Dendritic cell treated with granulocyte-macrophage colony-stimulating factor and Interleukin-4, amounts not matched to agents 40 ng/mL and 50 ng/mL, for 4 days (primary cell): ENCODE results near the gene CRIM1.

Source experiments
- H3K27ac Mint-ChIP-seq: one replicate; pipeline ENCODE4 v1.8.0; 2022; ENCODE audit warnings: mild to moderate bottlenecking, mixed read lengths
- H3K27me3 Mint-ChIP-seq: one replicate; pipeline ENCODE4 v1.8.0; 2022; ENCODE audit warnings: mild to moderate bottlenecking, mixed read lengths
- H3K36me3 Mint-ChIP-seq: one replicate; pipeline ENCODE4 v1.8.0; 2022; ENCODE audit warnings: low read depth, mixed read lengths
- H3K4me1 Mint-ChIP-seq: one replicate; pipeline ENCODE4 v1.8.0; 2022; ENCODE audit warnings: low read depth, mixed read lengths
- H3K4me3 Mint-ChIP-seq: one replicate; pipeline ENCODE4 v1.8.0; 2022; ENCODE audit warnings: mild to moderate bottlenecking, moderate library complexity, mixed read lengths
- H3K9me3 Mint-ChIP-seq: one replicate; pipeline ENCODE4 v1.8.0; 2022; ENCODE audit warnings: mixed read lengths
- intact Hi-C: fragments of 100-400 bp; cut with micrococcal nuclease; formaldehyde crosslinking; loops from one replicate; pipeline ENCODE4 v1.15.0; 2022

The CRIM1 gene

DNA sequence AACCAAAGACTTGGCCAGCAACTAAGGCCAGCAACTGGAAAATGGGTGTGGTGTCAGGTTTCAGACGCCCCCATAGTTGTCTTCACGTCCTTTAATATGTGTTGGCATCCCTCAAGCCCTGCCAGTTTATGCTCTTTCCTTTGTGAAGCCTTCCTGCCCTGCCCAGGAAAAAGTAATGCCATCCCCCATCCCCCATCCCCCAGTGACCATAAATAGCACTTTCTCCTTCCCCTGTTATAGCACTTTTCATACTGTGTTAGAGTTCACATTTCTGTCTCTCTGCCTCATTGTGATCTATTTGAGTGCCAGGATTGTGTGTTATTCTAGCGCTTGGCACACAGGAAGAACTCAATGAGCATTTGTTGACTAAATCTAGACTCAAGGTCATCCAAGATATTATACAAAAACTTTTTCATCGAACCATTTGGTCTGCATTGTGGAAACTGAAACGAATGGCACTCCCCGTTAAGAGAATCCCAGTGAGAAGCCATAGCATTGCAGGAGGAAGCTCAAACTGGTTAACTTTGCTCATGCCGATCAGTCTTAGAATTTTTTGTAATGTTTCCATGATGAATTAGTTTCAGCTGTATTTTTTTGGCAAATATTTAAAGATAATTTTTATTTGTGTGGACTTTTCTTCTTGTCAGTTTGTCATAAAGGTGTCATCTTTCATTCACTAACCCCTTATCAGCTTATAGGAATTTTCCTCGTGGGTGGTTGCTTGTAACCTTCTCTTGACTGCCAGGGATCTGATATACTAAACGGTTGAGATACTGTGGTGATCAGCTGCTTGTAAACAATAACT is 15.7 kb downstream of the CRIM1 start:
- intact Hi-C loops = no loop called here
- no peaks in the 10 kb centered on the region for H3K27me3 Mint-ChIP-seq
- H3K9me3 Mint-ChIP-seq = no peaks in the 10 kb centered on the region
- H3K36me3 Mint-ChIP-seq = no peaks in the 10 kb centered on the region
- H3K4me1 Mint-ChIP-seq = peaks cover 14% of the 10 kb centered on the region
- no peak overlapping the region for H3K4me3 Mint-ChIP-seq
- no peak overlapping the region for H3K27ac Mint-ChIP-seq

- no peaks in the 10 kb centered on the region for H3K27me3 Mint-ChIP-seq
- no peaks in the 10 kb centered on the region for H3K9me3 Mint-ChIP-seq
- peaks cover 21% of the 10 kb centered on the region for H3K4me1 Mint-ChIP-seq
- H3K4me3 Mint-ChIP-seq = no peak overlapping the region
- no peaks in the 10 kb centered on the region for H3K36me3 Mint-ChIP-seq
- H3K27ac Mint-ChIP-seq = no peak overlapping the region
- intact Hi-C loops = no loop called here
These were observed 16.4 kb downstream of the CRIM1 start for GRCh38 chr2:36371928-36372391.

GRCh38 chr2:36373149-36373926 is 17.8 kb downstream of the CRIM1 start:
- H3K4me1 Mint-ChIP-seq = peaks cover 22% of the 10 kb centered on the region
- no peaks in the 10 kb centered on the region for H3K36me3 Mint-ChIP-seq
- H3K4me3 Mint-ChIP-seq = no peak overlapping the region
- no peak overlapping the region for H3K27ac Mint-ChIP-seq
- intact Hi-C loops = no loop called here
- H3K9me3 Mint-ChIP-seq = no peaks in the 10 kb centered on the region
- H3K27me3 Mint-ChIP-seq = no peaks in the 10 kb centered on the region

- intact Hi-C loops = no loop called here
- Mint-ChIP-seq H3K9me3 (no peaks in the 10 kb centered on the region), H3K36me3 (no peaks in the 10 kb centered on the region)
These were observed 19.0 kb downstream of the CRIM1 start for GRCh38 chr2:36374585-36374984.

DNA sequence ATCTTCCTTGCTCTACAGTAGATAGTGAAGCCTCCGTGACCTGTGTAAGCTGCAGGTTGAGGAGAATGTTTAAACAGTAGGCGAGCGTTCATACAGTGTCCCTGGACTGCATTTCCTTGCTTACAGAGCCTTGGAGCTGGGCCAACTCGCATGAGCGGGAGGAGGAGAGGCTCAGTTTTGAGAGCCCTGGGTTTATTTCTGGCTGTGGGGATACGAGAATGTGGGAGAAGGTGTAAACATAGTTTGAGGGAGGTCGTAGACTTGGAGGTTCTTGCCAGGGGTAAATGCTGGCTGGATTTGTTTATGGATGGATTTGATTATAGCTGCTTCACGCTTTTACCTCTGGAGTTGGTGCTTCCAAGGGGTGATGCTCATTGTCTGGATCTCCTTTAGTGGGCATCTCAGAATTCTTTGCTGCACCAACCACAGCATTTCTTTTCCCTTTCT is 20.8 kb downstream of the CRIM1 start:
- H3K36me3 Mint-ChIP-seq = no peaks in the 10 kb centered on the region
- H3K27me3 Mint-ChIP-seq = no peaks in the 10 kb centered on the region
- no peaks in the 10 kb centered on the region for H3K9me3 Mint-ChIP-seq
- peaks cover 32% of the 10 kb centered on the region for H3K4me1 Mint-ChIP-seq
- H3K27ac Mint-ChIP-seq = no peak overlapping the region
- intact Hi-C loops = no loop called here
- H3K4me3 Mint-ChIP-seq = no peak overlapping the region

More at GRCh38 chr2:36374585-36374984, 19.0 kb downstream of the CRIM1 start:
- Mint-ChIP-seq H3K27ac (no peak overlapping the region), H3K4me3 (no peak overlapping the region), H3K27me3 (no peaks in the 10 kb centered on the region), H3K4me1 (peaks cover 22% of the 10 kb centered on the region)

GRCh38 chr2:36376992-36377738 is 21.6 kb downstream of the CRIM1 start:
- Mint-ChIP-seq H3K36me3 (no peaks in the 10 kb centered on the region), H3K4me1 (peaks cover 38% of the 10 kb centered on the region), H3K4me3 (no peak overlapping the region), H3K9me3 (no peaks in the 10 kb centered on the region), H3K27me3 (no peaks in the 10 kb centered on the region), H3K27ac (no peak overlapping the region)
- intact Hi-C loops = no loop called here

DNA sequence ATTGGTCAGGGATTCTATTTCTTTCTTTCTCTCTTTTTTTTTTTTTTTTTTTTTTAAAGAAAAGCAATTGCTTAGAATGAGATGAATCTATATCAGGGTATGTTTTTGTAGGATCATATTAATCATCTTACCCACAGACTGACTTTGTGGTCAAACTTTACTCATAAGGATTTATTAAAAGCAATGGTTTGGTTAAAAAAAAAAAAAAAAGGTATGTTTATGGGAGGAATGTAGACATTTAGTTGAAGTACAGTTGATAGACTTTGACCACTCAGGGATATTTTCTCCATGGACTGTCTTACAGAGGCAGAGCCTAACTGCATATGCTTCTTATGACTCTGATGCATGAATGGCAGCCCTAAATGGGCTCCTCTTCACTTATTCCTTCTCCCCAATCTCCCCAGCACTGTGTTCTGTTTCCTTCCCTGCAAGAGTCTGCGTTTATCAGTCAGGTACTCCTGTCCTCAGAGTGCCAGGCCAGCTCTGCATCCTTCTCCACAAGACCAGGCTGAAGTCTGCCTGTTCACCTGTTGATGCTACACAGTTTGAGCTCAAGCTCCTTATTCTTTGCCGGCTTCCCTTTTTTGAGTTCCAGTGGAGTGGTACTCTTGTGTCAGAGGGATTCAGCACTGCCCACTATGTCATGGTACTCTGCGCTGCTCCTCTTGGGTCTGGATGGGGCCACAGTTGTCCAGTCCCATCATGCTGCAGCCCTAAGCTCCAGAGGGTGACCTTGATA is 24.3 kb downstream of the CRIM1 start:
- Mint-ChIP-seq H3K4me3 (no peak overlapping the region), H3K4me1 (peaks cover 33% of the 10 kb centered on the region), H3K36me3 (no peaks in the 10 kb centered on the region), H3K9me3 (no peaks in the 10 kb centered on the region), H3K27me3 (no peaks in the 10 kb centered on the region), H3K27ac (no peak overlapping the region)
- intact Hi-C loops = no loop called here

DNA sequence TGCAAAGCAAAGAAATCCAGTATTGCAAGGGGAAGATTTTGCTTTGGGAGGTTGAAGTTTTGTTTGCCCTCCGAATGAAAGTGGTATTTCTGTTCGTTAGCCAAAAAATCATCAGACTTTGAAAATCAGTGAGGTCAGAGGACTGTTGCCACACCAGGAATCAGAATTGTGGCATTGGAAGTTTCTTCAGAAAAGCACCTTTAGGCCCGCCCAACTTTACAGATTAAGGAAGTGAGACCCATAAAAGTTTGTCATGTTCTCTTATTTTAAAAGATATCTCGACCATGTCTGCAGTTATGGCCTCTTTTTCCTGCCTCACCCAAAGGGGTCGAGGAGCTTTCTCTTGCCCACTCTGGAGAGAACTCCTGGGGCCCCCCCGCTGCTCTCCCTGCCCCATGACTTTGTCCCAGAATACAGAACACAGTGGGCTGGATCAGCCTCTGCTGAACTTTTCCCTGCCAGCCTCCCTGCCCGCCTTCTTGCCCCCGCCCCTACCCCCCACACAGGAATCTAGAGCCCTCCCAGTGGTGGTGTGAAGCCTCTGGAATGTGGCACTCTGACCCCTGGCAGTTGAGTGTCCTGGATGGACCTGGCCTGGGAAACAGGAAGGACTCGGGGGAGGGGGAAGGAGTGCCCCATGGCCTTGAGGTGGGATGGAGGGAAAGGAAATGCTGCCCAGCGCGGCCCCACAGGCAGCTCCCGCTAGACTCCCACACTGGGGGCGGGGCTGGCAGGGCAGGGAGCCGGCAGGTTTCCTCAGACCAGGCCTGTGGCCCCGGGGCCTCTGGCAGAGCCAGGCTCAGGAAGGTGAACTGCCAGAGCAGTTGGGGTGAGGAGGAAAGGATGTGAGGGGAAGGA is 25.3 kb downstream of the CRIM1 start:
- Mint-ChIP-seq H3K36me3 (no peaks in the 10 kb centered on the region), H3K27ac (no peak overlapping the region), H3K9me3 (no peaks in the 10 kb centered on the region), H3K27me3 (no peaks in the 10 kb centered on the region), H3K4me1 (peaks cover 33% of the 10 kb centered on the region), H3K4me3 (no peak overlapping the region)
- intact Hi-C loops = no loop called here

DNA sequence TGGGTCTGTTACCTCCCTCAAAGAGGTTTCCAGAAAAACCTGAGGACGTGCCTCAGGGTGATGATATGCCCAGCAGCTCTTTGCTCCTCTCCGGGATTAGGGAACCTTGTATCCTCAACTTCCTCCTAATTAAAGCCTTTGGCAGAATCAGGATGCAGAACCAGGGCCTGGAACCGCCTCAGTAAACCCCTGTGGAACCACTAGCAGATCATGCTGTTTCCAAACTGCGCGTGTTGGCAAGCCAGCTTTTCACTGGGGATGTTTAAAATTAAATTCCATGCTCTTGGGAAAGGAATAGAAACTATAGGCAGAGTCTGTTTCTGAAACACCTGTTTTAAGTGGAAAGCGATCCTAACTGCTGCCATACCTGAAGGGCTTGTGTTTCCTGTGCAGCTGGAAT is 26.4 kb downstream of the CRIM1 start:
- no peaks in the 10 kb centered on the region for H3K9me3 Mint-ChIP-seq
- H3K4me3 Mint-ChIP-seq = no peak overlapping the region
- H3K27ac Mint-ChIP-seq = no peak overlapping the region
- H3K36me3 Mint-ChIP-seq = no peaks in the 10 kb centered on the region
- H3K27me3 Mint-ChIP-seq = no peaks in the 10 kb centered on the region
- H3K4me1 Mint-ChIP-seq = peaks cover 23% of the 10 kb centered on the region
- intact Hi-C loops = no loop called here

DNA sequence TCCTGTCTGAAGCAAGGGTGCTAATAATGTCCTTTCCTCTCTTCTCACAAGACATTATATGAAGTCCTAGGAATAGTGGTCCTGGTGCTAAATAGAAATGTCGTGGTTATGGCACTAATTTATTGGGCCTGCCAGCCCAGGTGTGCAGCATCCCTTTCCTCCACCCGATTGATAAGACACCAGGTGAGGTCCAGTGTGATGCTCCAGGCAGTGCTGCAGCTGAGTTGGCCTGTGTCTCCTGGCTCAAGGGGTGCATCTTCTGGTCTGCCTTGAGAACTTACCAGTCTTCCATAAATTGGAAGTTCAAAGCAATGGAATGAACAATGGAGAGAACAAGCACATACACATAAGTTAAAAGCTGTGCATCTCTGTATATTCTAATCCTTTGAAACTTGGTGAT is 26.9 kb downstream of the CRIM1 start:
- no peaks in the 10 kb centered on the region for H3K36me3 Mint-ChIP-seq
- no peak overlapping the region for H3K27ac Mint-ChIP-seq
- no peak overlapping the region for H3K4me3 Mint-ChIP-seq
- no peaks in the 10 kb centered on the region for H3K9me3 Mint-ChIP-seq
- no peaks in the 10 kb centered on the region for H3K27me3 Mint-ChIP-seq
- peaks cover 25% of the 10 kb centered on the region for H3K4me1 Mint-ChIP-seq
- intact Hi-C loops = no loop called here

- Mint-ChIP-seq H3K27me3 (no peaks in the 10 kb centered on the region), H3K36me3 (no peaks in the 10 kb centered on the region), H3K27ac (no peak overlapping the region), H3K4me1 (peaks cover 31% of the 10 kb centered on the region), H3K9me3 (no peaks in the 10 kb centered on the region), H3K4me3 (no peak overlapping the region)
- intact Hi-C loops = no loop called here
These were observed 28.1 kb downstream of the CRIM1 start for GRCh38 chr2:36383726-36384125.

GRCh38 chr2:36384454-36384853 is 28.9 kb downstream of the CRIM1 start:
- no peaks in the 10 kb centered on the region for H3K9me3 Mint-ChIP-seq
- intact Hi-C loops = no loop called here
- no peak overlapping the region for H3K4me3 Mint-ChIP-seq
- peaks cover 31% of the 10 kb centered on the region for H3K4me1 Mint-ChIP-seq
- no peaks in the 10 kb centered on the region for H3K27me3 Mint-ChIP-seq
- no peak overlapping the region for H3K27ac Mint-ChIP-seq
- H3K36me3 Mint-ChIP-seq = no peaks in the 10 kb centered on the region

- no peak overlapping the region for H3K27ac Mint-ChIP-seq
- intact Hi-C loops = no loop called here
- H3K9me3 Mint-ChIP-seq = no peaks in the 10 kb centered on the region
- H3K4me1 Mint-ChIP-seq = peaks cover 23% of the 10 kb centered on the region
- H3K4me3 Mint-ChIP-seq = no peak overlapping the region
- no peaks in the 10 kb centered on the region for H3K36me3 Mint-ChIP-seq
- no peaks in the 10 kb centered on the region for H3K27me3 Mint-ChIP-seq
These were observed 30.0 kb downstream of the CRIM1 start for GRCh38 chr2:36385603-36386002.
